IMR-90 (cell line): Measurements from ENCODE around the gene ACOXL. TPM values are rescaled to one million over a fixed set of nuclear protein-coding genes. Genes with fewer than 3 reads are reported as not detected.

ENCODE experiments used
- ATAC-seq: fragments of 200-7000 bp; cut with Tn5 transposase; 2 replicates; pipeline ENCODE4 v1.9.1; 2020; ENCODE audit warnings: low read depth, mild to moderate bottlenecking, moderate library complexity
- BruUV-seq: library from RNA; stranded (reverse); fragments of 400-500 nt; replicated peaks from 2 replicates; lab custom pipeline; 2021; lab: Mats Ljungman, UMichigan
- CTCF ChIA-PET: fragments of 300-600 bp; formaldehyde crosslinking; extraction: SDS; loops from one replicate; lab custom pipeline; 2021; ENCODE audit warnings: antibody characterized with exemption; lab: Yijun Ruan, JAX
- POLR2A ChIA-PET: fragments of 300-600 bp; sonication (Branson Sonifier 250); formaldehyde crosslinking; loops from one replicate; lab custom pipeline; 2022; ENCODE audit warnings: antibody characterized with exemption; ENCODE audit not compliant: unreplicated experiment; lab: Charles Lee
- DNase-seq: peaks from one replicate; pipeline ENCODE4 v3.0.0; 2013
- H2AFZ ChIP-seq: replicated peaks from 2 replicates; pipeline ENCODE3; 2013; ENCODE audit warnings: low read length, mild to moderate bottlenecking; ENCODE audit not compliant: poor library complexity
- H2AK5ac ChIP-seq: 2 replicates; pipeline ENCODE4 v1.6.1; 2013; ENCODE audit warnings: low read depth, low read length, inconsistent platforms
- H2AK9ac ChIP-seq: replicated peaks from 2 replicates; pipeline ENCODE3; 2013; ENCODE audit warnings: mild to moderate bottlenecking, low read depth, low read length, moderate library complexity; ENCODE audit not compliant: poor library complexity
- H2BK120ac ChIP-seq: 2 replicates; pipeline ENCODE4 v1.6.1; 2013; ENCODE audit warnings: low read depth, low read length, inconsistent platforms
- H2BK15ac ChIP-seq: 3 replicates; pipeline ENCODE4 v1.6.1; 2013; ENCODE audit warnings: low read depth, low read length, inconsistent platforms
- H2BK20ac ChIP-seq: 2 replicates; pipeline ENCODE4 v1.6.1; 2013; ENCODE audit warnings: low read depth, mild to moderate bottlenecking, inconsistent platforms, low read length, moderate library complexity
- H2BK5ac ChIP-seq: 2 replicates; pipeline ENCODE4 v1.6.1; 2013; ENCODE audit warnings: mild to moderate bottlenecking, low read depth, low read length, inconsistent platforms; ENCODE audit not compliant: poor library complexity, severe bottlenecking
- H3K14ac ChIP-seq: replicated peaks from 2 replicates; pipeline ENCODE4 v1.6.1; 2013; ENCODE audit warnings: low read depth, low read length, inconsistent platforms
- H3K18ac ChIP-seq: 2 replicates; pipeline ENCODE4 v1.6.1; 2013; ENCODE audit warnings: low read depth, low read length, control low read depth
- H3K23ac ChIP-seq: 2 replicates; pipeline ENCODE4 v1.6.1; 2013; ENCODE audit warnings: low read depth, low read length, inconsistent platforms
- H3K27ac ChIP-seq: 2 replicates; pipeline ENCODE4 v1.5.1; 2013; ENCODE audit warnings: mild to moderate bottlenecking, control low read depth, low read length; ENCODE audit not compliant: insufficient read depth
- H3K27me3 ChIP-seq: 2 replicates; pipeline ENCODE4 v1.6.1; 2013; ENCODE audit warnings: low read length; ENCODE audit not compliant: control insufficient read depth, insufficient read depth
- H3K36me3 ChIP-seq: 2 replicates; pipeline ENCODE4 v1.6.1; 2013; ENCODE audit warnings: low read length, mixed read lengths; ENCODE audit not compliant: control insufficient read depth, insufficient read depth
- H3K4ac ChIP-seq: 2 replicates; pipeline ENCODE4 v1.6.1; 2013; ENCODE audit warnings: low read depth, low read length, inconsistent platforms
- H3K4me1 ChIP-seq: 2 replicates; pipeline ENCODE4 v1.6.1; 2013; ENCODE audit warnings: low read length, mixed read lengths; ENCODE audit not compliant: control insufficient read depth, insufficient read depth
- H3K4me2 ChIP-seq: 2 replicates; pipeline ENCODE4 v1.6.1; 2013; ENCODE audit warnings: low read depth, mild to moderate bottlenecking, control low read depth, low read length, moderate library complexity
- H3K4me3 ChIP-seq: 2 replicates; pipeline ENCODE4 v1.5.1; 2013; ENCODE audit warnings: low read depth, mild to moderate bottlenecking, control low read depth, low read length, moderate library complexity; ENCODE audit not compliant: insufficient read depth
- H3K56ac ChIP-seq: 2 replicates; pipeline ENCODE4 v1.6.1; 2013; ENCODE audit warnings: low read length, inconsistent platforms; ENCODE audit not compliant: insufficient read depth; ENCODE audit errors: extremely low read depth
- H3K79me1 ChIP-seq, 2 experiments: 2 replicates each; pipeline ENCODE4 v1.6.1; 2013; ENCODE audit warnings: low read length in 2 of 2, inconsistent platforms in 1 of 2, low read depth in 1 of 2
- H3K9ac ChIP-seq: 2 replicates; pipeline ENCODE4 v1.6.1; 2013; ENCODE audit warnings: low read depth, low read length, control low read depth
- H3K9me1 ChIP-seq: 2 replicates; pipeline ENCODE4 v1.6.1; 2013; ENCODE audit warnings: low read length, inconsistent platforms; ENCODE audit not compliant: insufficient read depth
- H3K9me3 ChIP-seq: 2 replicates; pipeline ENCODE4 v1.6.1; 2013; ENCODE audit warnings: low read length; ENCODE audit not compliant: control insufficient read depth, insufficient read depth
- H4K20me1 ChIP-seq: 2 replicates; pipeline ENCODE4 v1.6.1; 2013; ENCODE audit warnings: low read length, inconsistent platforms; ENCODE audit not compliant: insufficient read depth
- H4K5ac ChIP-seq: 2 replicates; pipeline ENCODE4 v1.6.1; 2013; ENCODE audit warnings: mild to moderate bottlenecking, low read depth, low read length, control low read depth
- H4K8ac ChIP-seq, 2 experiments: 2 replicates each; pipeline ENCODE4 v1.6.1; 2013; ENCODE audit warnings: low read depth in 2 of 2, low read length in 2 of 2, control low read depth in 1 of 2, inconsistent platforms in 1 of 2
- H4K91ac ChIP-seq: 2 replicates; pipeline ENCODE4 v1.6.1; 2013; ENCODE audit warnings: low read depth, low read length, inconsistent platforms; ENCODE audit not compliant: insufficient read depth
- CEBPB ChIP-seq: IDR thresholded peaks from 2 replicates; pipeline ENCODE4 v1.6.1; 2012; ENCODE audit warnings: low read depth, low read length, improper control_type of control experiment
- CHD1 ChIP-seq: IDR thresholded peaks from 2 replicates; pipeline ENCODE4 v1.6.1; 2012; ENCODE audit warnings: low read depth, low read length, improper control_type of control experiment
- FOS ChIP-seq: fragments of 150-350 bp; IDR thresholded peaks from 2 replicates; pipeline ENCODE4 v1.6.1; 2016; ENCODE audit warnings: low read depth, low read length
- MXI1 ChIP-seq: IDR thresholded peaks from 2 replicates; pipeline ENCODE4 v1.6.1; 2012; ENCODE audit warnings: low read depth, mild to moderate bottlenecking, low read length, moderate library complexity, borderline replicate concordance
- NFE2L2 ChIP-seq: fragments of 150-350 bp; IDR thresholded peaks from 2 replicates; pipeline ENCODE4 v1.6.1; 2016; ENCODE audit warnings: low read depth, mild to moderate bottlenecking, low read length
- RAD21 ChIP-seq: IDR thresholded peaks from 2 replicates; pipeline ENCODE4 v1.6.1; 2012; ENCODE audit warnings: low read length, improper control_type of control experiment
- WGBS, 2 experiments: methylation state at CpG; one replicate each; pipeline versions ENCODE4 v1.1.5 to v1.1.7; 2013; ENCODE audit warnings: missing lambda C conversion rate in 2 of 2; ENCODE audit not compliant: insufficient read length in 1 of 2; ENCODE audit errors: extremely low coverage in 2 of 2; 5-methylcytosine and 5-hydroxymethylcytosine counted together
- dilution Hi-C: fragments of 300-500 bp; cut with HindIII; formaldehyde crosslinking; loops from one replicate; pipeline ENCODE4 v1.14.3; 2018; ENCODE audit warnings: low sequenced_read_pairs; ENCODE audit not compliant: unreplicated experiment
- in situ Hi-C: fragments of 300-500 bp; cut with MboI; formaldehyde crosslinking; loops from 3 replicates; pipeline ENCODE4 v1.14.3; 2019; ENCODE audit warnings: low sequenced_read_pairs, inconsistent platforms, mixed read lengths
- intact Hi-C: fragments of 100-400 bp; cut with micrococcal nuclease; formaldehyde crosslinking; loops from 2 replicates; pipeline ENCODE4 v1.10.0; 2022
- polyA plus RNA-seq, 3 experiments: library from polyadenylated mRNA; depleted of rRNA; stranded (reverse); fragments of >200 nt; gene quantifications; 2 replicates each; pipeline ENCODE4 v1.2.3, GENCODE V29; 2012; ENCODE audit warnings: low replicate concordance in 1 of 3
- total RNA-seq: library from RNA; depleted of rRNA; stranded (reverse); fragments of >200 nt; gene quantifications from 2 replicates; pipeline ENCODE4 v1.2.3, GENCODE V29; 2012
- TF ChIP-seq, protein P1 (sequence below): fragments of 150-350 bp; IDR thresholded peaks from 2 replicates; pipeline ENCODE4 v1.6.1; 2016; ENCODE audit warnings: low read depth, mild to moderate bottlenecking, low read length, moderate library complexity, borderline replicate concordance
- TF ChIP-seq, protein P2 (sequence below): conservative IDR thresholded peaks from 2 replicates; pipeline ENCODE4 v1.5.1; 2012; ENCODE audit warnings: mild to moderate bottlenecking, low read depth, low read length, improper control_type of control experiment
- TF ChIP-seq, protein P3 (sequence below): fragments of 150-350 bp; IDR thresholded peaks from 2 replicates; pipeline ENCODE4 v1.6.1; 2017; ENCODE audit warnings: mild to moderate bottlenecking, antibody characterized with exemption, low read length, low read depth

ACOXL gene
- total and polyA plus RNA-seq, 2 of the 4 experiments (the other 2 are of a cell fraction), result not detected

DNA sequence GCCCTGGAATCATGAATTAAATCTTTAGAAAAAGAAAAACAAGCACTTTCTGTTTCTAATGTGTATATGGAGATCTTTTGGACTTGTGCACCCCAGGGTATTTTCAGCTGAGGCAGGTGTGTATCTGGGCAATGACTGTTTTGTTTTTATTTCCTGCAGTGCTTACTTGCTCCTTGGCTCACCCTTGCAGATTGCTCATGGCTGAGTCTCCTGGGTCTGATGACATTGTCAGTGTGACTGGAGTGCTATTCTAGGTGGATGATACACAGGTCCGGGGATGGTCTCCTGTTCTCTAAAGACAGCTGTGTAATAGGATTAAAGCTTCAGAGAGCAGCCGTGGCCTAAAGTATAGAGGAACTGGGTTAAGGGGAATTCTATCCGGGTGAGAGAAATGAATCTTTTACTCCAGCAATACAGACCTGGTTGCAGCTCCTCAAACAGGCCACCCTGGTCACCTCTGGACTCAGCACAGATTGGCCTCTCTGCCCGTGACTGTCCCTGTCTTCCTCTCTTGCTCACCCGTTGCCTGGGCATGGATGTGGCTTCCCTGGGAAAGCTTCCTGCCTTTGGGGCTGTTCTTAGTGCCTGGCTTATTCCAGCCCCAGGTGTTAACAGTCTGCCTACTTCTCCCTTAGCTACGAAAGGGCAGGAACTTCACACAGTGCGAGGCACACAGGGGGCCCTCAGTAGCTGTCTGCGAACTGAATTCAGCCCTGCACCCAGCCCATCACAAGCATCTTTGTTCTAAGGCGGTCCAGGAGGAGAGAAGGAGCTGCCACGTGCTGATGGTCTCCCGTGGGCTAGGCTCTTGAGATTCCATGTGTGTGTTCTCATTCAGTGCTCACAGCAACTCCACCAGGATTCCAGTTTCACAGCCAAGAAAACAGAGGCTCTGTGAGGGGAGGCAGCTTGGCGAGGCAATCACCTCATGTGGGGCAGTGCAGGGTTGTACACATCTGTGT is 84.3 kb downstream of the ACOXL start:
- Histone ChIP-seq H3K18ac (no peak overlapping the region), H3K9me1 (no peaks in the 10 kb centered on the region), H3K9me3 (no peaks in the 10 kb centered on the region), H4K20me1 (no peaks in the 10 kb centered on the region), H3K27ac (no peak overlapping the region), H4K8ac (no peak overlapping the region), H2BK20ac (no peak overlapping the region), H3K23ac (no peak overlapping the region), H3K36me3 (no peaks in the 10 kb centered on the region), H3K27me3 (peaks cover 41% of the 10 kb centered on the region), H2BK120ac (no peak overlapping the region), H3K4me1 (no peaks in the 10 kb centered on the region), H3K4ac (no peak overlapping the region), H2AK5ac (no peak overlapping the region), H2AK9ac (no peak overlapping the region), H3K4me2 (no peak overlapping the region), H3K14ac (no peak overlapping the region), H3K56ac (no peak overlapping the region), H4K91ac (no peak overlapping the region), H3K79me1 (no peaks in the 10 kb centered on the region), H3K9ac (no peak overlapping the region), H2AFZ (no peak overlapping the region), H3K4me3 (no peak overlapping the region), H2BK15ac (no peak overlapping the region), H2BK5ac (no peak overlapping the region), H4K5ac (no peak overlapping the region)
- DNase-seq (peak; percentile 4), ATAC-seq (no peak)
- POLR2A ChIA-PET, result no interaction called here
- intact Hi-C loops (no loop called here), dilution Hi-C loops (no loop called here), in situ Hi-C loops (loop anchor here (25.0 kb wide), 1 partner anchor 896 kb away; no protein-coding TSS in a partner anchor)
- BruUV-seq, result no TSS peak
- WGBS, 2 experiments, result 45% methylated on average over 2 of the region's 12 CpGs; no CpG with 5 or more reads in 1 of the 2 experiments
- CTCF ChIA-PET, result no interaction called here
- no peak for TF ChIP-seq RAD21
- no peak for TF ChIP-seq CEBPB
- TF ChIP-seq MXI1, result no peak
- TF ChIP-seq, protein P1, sequence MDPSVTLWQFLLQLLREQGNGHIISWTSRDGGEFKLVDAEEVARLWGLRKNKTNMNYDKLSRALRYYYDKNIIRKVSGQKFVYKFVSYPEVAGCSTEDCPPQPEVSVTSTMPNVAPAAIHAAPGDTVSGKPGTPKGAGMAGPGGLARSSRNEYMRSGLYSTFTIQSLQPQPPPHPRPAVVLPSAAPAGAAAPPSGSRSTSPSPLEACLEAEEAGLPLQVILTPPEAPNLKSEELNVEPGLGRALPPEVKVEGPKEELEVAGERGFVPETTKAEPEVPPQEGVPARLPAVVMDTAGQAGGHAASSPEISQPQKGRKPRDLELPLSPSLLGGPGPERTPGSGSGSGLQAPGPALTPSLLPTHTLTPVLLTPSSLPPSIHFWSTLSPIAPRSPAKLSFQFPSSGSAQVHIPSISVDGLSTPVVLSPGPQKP, result no peak
- TF ChIP-seq CHD1, result no peak
- TF ChIP-seq, protein P2, sequence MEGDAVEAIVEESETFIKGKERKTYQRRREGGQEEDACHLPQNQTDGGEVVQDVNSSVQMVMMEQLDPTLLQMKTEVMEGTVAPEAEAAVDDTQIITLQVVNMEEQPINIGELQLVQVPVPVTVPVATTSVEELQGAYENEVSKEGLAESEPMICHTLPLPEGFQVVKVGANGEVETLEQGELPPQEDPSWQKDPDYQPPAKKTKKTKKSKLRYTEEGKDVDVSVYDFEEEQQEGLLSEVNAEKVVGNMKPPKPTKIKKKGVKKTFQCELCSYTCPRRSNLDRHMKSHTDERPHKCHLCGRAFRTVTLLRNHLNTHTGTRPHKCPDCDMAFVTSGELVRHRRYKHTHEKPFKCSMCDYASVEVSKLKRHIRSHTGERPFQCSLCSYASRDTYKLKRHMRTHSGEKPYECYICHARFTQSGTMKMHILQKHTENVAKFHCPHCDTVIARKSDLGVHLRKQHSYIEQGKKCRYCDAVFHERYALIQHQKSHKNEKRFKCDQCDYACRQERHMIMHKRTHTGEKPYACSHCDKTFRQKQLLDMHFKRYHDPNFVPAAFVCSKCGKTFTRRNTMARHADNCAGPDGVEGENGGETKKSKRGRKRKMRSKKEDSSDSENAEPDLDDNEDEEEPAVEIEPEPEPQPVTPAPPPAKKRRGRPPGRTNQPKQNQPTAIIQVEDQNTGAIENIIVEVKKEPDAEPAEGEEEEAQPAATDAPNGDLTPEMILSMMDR, result no peak
- no peak for TF ChIP-seq FOS
- TF ChIP-seq, protein P3, sequence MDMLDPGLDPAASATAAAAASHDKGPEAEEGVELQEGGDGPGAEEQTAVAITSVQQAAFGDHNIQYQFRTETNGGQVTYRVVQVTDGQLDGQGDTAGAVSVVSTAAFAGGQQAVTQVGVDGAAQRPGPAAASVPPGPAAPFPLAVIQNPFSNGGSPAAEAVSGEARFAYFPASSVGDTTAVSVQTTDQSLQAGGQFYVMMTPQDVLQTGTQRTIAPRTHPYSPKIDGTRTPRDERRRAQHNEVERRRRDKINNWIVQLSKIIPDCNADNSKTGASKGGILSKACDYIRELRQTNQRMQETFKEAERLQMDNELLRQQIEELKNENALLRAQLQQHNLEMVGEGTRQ, result no peak
- no peak for TF ChIP-seq NFE2L2
